GM12878 (cell line): Measurements from ENCODE around the gene KLRF2. TPM values are rescaled to one million over a fixed set of nuclear protein-coding genes. Genes with fewer than 3 reads are reported as not detected.

Source experiments
- ATAC-seq: fragments of 200-7000 bp; cut with Tn5 transposase; 3 replicates; pipeline ENCODE4 v1.9.1; 2020; ENCODE audit warnings: mild to moderate bottlenecking, moderate library complexity
- BruUV-seq: library from RNA; stranded (reverse); fragments of 400-500 nt; replicated peaks from 2 replicates; lab custom pipeline; 2021; lab: Mats Ljungman, UMichigan
- CTCF ChIA-PET: fragments of 300-600 bp; sonication (Branson Sonifier 250); formaldehyde crosslinking; extraction: SDS; loops from one replicate; lab custom pipeline; 2021; ENCODE audit warnings: inconsistent platforms; lab: Yijun Ruan, JAX
- POLR2A ChIA-PET: fragments of 350-600 bp; formaldehyde crosslinking; extraction: SDS; loops from one replicate; lab custom pipeline; 2021; ENCODE audit warnings: inconsistent platforms; lab: Charles Lee
- RAD21 ChIA-PET: fragments of 300-600 bp; sonication (Branson Sonifier 250); formaldehyde crosslinking; loops from one replicate; lab custom pipeline; 2023; ENCODE audit warnings: antibody characterized with exemption; ENCODE audit not compliant: unreplicated experiment; lab: Charles Lee
- SMC1A ChIA-PET: fragments of 300-600 bp; sonication (Branson Sonifier 250); formaldehyde crosslinking; loops from one replicate; lab custom pipeline; 2023; ENCODE audit not compliant: unreplicated experiment, uncharacterized antibody; lab: Charles Lee
- DNase-seq: peaks from one replicate; pipeline ENCODE4 v3.0.0-alpha.2; 2011; ENCODE audit warnings: low read depth, low spot score
- FAIRE-seq: peaks from 3 replicates; lab custom pipeline; 2011; peaks lifted over from hg19 to GRCh38; lab: Jason Lieb, UNC
- H2AFZ ChIP-seq: 2 replicates; pipeline ENCODE4 v1.6.0; 2011; ENCODE audit warnings: low read depth, low read length, control low read depth; ENCODE audit not compliant: control insufficient read depth
- H3K27ac ChIP-seq: 2 replicates; pipeline ENCODE4 v1.5.1; 2011; ENCODE audit warnings: control low read depth; ENCODE audit not compliant: control insufficient read depth, insufficient read depth
- H3K27me3 ChIP-seq, 2 experiments: replicated peaks in 1 of 2; 2 replicates each; pipeline versions ENCODE4 v1.6.0 to v1.6.1; 2011; ENCODE audit warnings: low read length in 1 of 2; ENCODE audit not compliant: control insufficient read depth in 2 of 2, insufficient read depth in 2 of 2
- H3K36me3 ChIP-seq, 2 experiments: 2 replicates each; pipeline ENCODE4 v1.5.1; 2011; ENCODE audit warnings: low read length in 1 of 2; ENCODE audit not compliant: control insufficient read depth in 2 of 2, insufficient read depth in 2 of 2
- H3K4me1 ChIP-seq: 2 replicates; pipeline ENCODE4 v1.6.1; 2011; ENCODE audit warnings: mild to moderate bottlenecking, low read length, moderate library complexity, mixed read lengths; ENCODE audit not compliant: control insufficient read depth, insufficient read depth
- H3K4me2 ChIP-seq: 2 replicates; pipeline ENCODE4 v1.6.0; 2011; ENCODE audit warnings: control low read depth; ENCODE audit not compliant: control insufficient read depth, insufficient read depth
- H3K4me3 ChIP-seq: fragments of 200-600 bp; sonication (generic); 2 replicates; pipeline ENCODE4 v1.5.1; 2016
- H3K79me2 ChIP-seq: 2 replicates; pipeline ENCODE4 v1.6.0; 2011; ENCODE audit warnings: low read length; ENCODE audit not compliant: control insufficient read depth, insufficient read depth
- H3K9ac ChIP-seq: 2 replicates; pipeline ENCODE4 v1.8.0; 2011; ENCODE audit warnings: low read length, control low read depth, mixed read lengths; ENCODE audit not compliant: control insufficient read depth, insufficient read depth
- H3K9me3 ChIP-seq: replicated peaks from 3 replicates; pipeline ENCODE4 v1.5.1; 2011; ENCODE audit warnings: mild to moderate bottlenecking, low read length; ENCODE audit not compliant: control insufficient read depth, insufficient read depth
- H4K20me1 ChIP-seq: 2 replicates; pipeline ENCODE4 v1.6.0; 2011; ENCODE audit not compliant: control insufficient read depth, insufficient read depth
- BHLHE40 ChIP-seq, 2 experiments: fragments of 450-650 bp in 1 of 2; IDR thresholded peaks; 2 replicates each; pipeline ENCODE4 v1.6.1; 2011 to 2017; ENCODE audit warnings: low read depth in 2 of 2, borderline replicate concordance in 1 of 2, improper control_type of control experiment in 1 of 2, low read length in 1 of 2, mild to moderate bottlenecking in 1 of 2
- EZH2 ChIP-seq: IDR thresholded peaks from 2 replicates; pipeline ENCODE4 v1.6.1; 2012; ENCODE audit warnings: low read depth, mild to moderate bottlenecking, control low read depth, inconsistent platforms, low read length, borderline replicate concordance; ENCODE audit not compliant: control insufficient read depth
- POU2F2 ChIP-seq: IDR thresholded peaks from 3 replicates; pipeline ENCODE4 v1.6.1; 2011; ENCODE audit warnings: low read depth, mild to moderate bottlenecking, low read length, borderline replicate concordance
- RELB ChIP-seq: fragments of 450-650 bp; IDR thresholded peaks from 2 replicates; pipeline ENCODE4 v1.6.1; 2017; ENCODE audit warnings: low read depth, mild to moderate bottlenecking, moderate library complexity
- SMARCA5 ChIP-seq: fragments of 450-650 bp; IDR thresholded peaks from 2 replicates; pipeline ENCODE4 v1.6.1; 2017; ENCODE audit warnings: mild to moderate bottlenecking
- ZBTB11 ChIP-seq: fragments of 450-650 bp; formaldehyde crosslinking; IDR thresholded peaks from 2 replicates; pipeline ENCODE4 v1.5.0; 2022; ENCODE audit warnings: mild to moderate bottlenecking, missing genetic modification characterization
- WGBS: methylation state at CpG from one replicate; pipeline ENCODE4 v1.1.6; 2016; ENCODE audit warnings: low lambda C conversion rate; ENCODE audit not compliant: insufficient replicate concordance, insufficient coverage; ENCODE audit errors: missing lambda C conversion rate; 5-methylcytosine and 5-hydroxymethylcytosine counted together
- in situ Hi-C: fragments of 300-500 bp; cut with MboI; formaldehyde crosslinking; loops from 9 replicates; pipeline ENCODE4 v1.14.3; 2018; ENCODE audit warnings: mixed read lengths
- intact Hi-C: fragments of 100-400 bp; cut with micrococcal nuclease; formaldehyde crosslinking; loops from one replicate; pipeline ENCODE4 v1.14.2; 2022; ENCODE audit not compliant: unreplicated experiment
- polyA plus RNA-seq, 11 experiments: library from polyadenylated mRNA; depleted of rRNA in 4 of 11; unstranded in 6 of 11; stranded (reverse) in 5 of 11; fragments of >200 nt; fragmentation: Nextera tagmentation in 4 of 11; fragmentation: Illumina TruSeq in 1 of 11; extraction: Ambion mirVana in 4 of 11; extraction: Trizol in 1 of 11; gene quantifications; 1 replicate in 1 of 11; 2 replicates in 10 of 11; pipeline versions ENCODE4 v1.2.1 to v1.2.3, GENCODE V29; 2011 to 2016; ENCODE audit warnings: inconsistent platforms in 2 of 11, missing spikeins in 2 of 11, low read depth in 1 of 11
- total RNA-seq, 4 experiments: library from RNA; depleted of rRNA in 3 of 4; stranded (reverse); fragments of >200 nt in 3 of 4; fragmentation: Illumina TruSeq in 1 of 4; extraction: Trizol in 1 of 4; gene quantifications; 2 replicates each; pipeline versions ENCODE4 v1.2.1 to v1.2.3, GENCODE V29; 2013 to 2021

Gene KLRF2
- total and polyA plus RNA-seq, 10 of the 15 experiments (the other 5 are each of a cell fraction or from before 2014, with no cell fraction given), result 0.15 to 2.1 (median 0.26) TPM; not detected in 6

GRCh38 chr12:9935026-9935425, 53.7 kb downstream of the KLRF2 start (continued):
- TF ChIP-seq ZBTB11, result no peak
- no peak for TF ChIP-seq POU2F2
- no peak for TF ChIP-seq SMARCA5
- TF ChIP-seq EZH2, result no peak

- SMC1A ChIA-PET, result no interaction called here
- Histone ChIP-seq H3K79me2 (no peaks in the 10 kb centered on the region), H3K27ac (no peak overlapping the region), H3K9ac (no peak overlapping the region), H3K9me3 (no peaks in the 10 kb centered on the region), H4K20me1 (no peaks in the 10 kb centered on the region), H3K4me2 (no peak overlapping the region), H3K27me3 (no peaks in the 10 kb centered on the region), H3K4me1 (no peaks in the 10 kb centered on the region), H2AFZ (no peak overlapping the region), H3K36me3 (no peaks in the 10 kb centered on the region), H3K4me3 (no peak overlapping the region)
- CTCF ChIA-PET, result no interaction called here
- no peak for ATAC-seq
- no peak for DNase-seq
- RAD21 ChIA-PET, result no interaction called here
- in situ Hi-C loops (no loop called here), intact Hi-C loops (no loop called here)
- 0 out of 4 replicates have a peak, but pooled peaks have one; percentile 15 to 42 for TF ChIP-seq BHLHE40 (IDR thresholded peaks at IDR 0.05; ENCODE audit: borderline replicate concordance in 1 of 2, low read depth in 2 of 2, low read length in 1 of 2)
- TF ChIP-seq RELB, result no peak
- POLR2A ChIA-PET, result no interaction called here
- BruUV-seq, result no TSS peak
- 18% methylated on average over 10 of the region's 10 CpGs for WGBS
- no peak for FAIRE-seq
Measured at GRCh38 chr12:9936591-9936990, 55.3 kb downstream of the KLRF2 start.
